Stimulated activated CD8-positive, alpha-beta memory T cell treated with anti-CD3 and anti-CD28 coated beads, Interleukin-15, amount 100 ng/mL, for 1 hour (primary cell): Measurements from ENCODE around the gene BCL2.
"Not testable (repeated sequence)": the region's sequence is repeated elsewhere in the genome, so short reads cannot be mapped to it uniquely, and the experiment has no call there.

Experiments
- DNase-seq: peaks from one replicate; pipeline ENCODE4 v3.0.0-alpha.2; 2020; ENCODE audit warnings: low read depth

Gene BCL2

DNA sequence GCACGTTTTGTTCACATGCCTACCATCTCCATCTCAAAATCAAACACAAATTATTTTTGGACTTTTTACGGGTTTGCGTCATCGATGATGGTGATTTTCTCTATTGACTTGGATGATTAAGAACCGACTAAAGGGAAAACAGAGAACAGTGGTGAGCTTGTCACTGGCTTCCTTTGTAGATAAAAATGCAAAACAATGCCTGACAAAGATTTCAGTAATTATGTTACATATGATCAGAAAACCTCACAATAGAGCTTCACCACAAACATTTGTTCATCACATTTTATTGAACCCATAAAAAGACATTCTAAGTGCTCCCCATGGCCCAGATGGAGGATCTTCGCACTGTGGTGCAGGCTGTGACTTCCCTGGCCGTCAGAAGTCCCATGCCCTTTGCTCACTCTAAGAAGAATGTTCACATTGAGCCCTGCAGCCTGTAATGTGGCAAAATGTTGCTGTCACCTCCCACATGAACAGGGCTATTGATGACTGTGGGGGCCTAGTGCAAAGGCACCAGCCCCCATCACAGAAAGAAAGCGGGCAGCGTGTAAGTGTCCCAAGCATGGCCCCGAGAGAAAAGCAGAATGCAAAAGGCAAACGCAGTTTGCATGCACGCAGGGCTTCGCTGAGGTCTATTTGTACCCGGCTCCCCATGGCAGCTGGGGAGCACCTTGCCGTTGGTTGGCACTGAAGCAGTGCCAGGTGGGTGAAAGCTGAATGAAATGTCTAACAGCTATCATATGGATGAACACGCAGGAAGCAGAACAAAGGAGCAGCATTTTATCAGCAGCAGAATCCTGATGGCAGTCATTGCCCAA is 60.6 kb downstream of the BCL2 start:
- DNase-seq = no peak

DNA sequence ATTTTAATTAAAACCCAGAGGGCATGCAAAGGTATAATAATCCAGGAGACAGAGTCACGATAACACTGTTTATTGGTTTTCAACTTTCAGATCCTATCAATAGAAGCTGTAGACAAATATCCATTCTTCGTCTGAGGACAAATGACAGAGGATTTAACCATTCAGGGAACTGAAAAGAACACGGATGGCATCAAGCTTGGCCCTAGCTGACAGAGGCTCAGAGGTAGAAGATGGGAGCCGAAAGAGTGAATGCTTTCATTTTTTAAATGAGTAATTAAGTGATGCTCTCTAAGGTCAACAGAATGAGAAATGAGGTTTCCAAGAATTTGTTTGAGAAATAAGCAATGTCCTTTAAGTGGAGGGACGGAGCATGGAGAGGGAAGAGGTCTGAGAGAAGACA is 62.1 kb downstream of the BCL2 start:
- DNase-seq = no peak

DNA sequence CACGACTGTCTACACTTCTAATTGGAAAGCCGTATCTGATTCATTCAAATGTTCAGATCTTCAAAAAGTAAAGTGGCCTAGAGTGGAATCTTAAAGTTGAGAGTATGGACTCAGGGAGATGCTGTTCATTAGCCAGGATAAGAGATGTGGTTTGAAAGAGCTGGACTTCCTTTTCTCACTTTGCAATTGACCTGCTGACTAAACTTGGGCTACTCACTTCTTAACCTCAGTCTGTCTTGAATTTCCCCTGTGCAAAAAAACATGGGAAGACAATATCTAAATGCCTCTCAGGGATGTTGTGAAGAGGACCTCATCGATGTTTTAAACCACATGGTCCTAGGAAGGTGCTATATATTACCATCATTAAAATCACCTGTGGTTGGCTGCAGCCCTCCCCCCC is 64.1 kb downstream of the BCL2 start:
- DNase-seq = no peak

DNA sequence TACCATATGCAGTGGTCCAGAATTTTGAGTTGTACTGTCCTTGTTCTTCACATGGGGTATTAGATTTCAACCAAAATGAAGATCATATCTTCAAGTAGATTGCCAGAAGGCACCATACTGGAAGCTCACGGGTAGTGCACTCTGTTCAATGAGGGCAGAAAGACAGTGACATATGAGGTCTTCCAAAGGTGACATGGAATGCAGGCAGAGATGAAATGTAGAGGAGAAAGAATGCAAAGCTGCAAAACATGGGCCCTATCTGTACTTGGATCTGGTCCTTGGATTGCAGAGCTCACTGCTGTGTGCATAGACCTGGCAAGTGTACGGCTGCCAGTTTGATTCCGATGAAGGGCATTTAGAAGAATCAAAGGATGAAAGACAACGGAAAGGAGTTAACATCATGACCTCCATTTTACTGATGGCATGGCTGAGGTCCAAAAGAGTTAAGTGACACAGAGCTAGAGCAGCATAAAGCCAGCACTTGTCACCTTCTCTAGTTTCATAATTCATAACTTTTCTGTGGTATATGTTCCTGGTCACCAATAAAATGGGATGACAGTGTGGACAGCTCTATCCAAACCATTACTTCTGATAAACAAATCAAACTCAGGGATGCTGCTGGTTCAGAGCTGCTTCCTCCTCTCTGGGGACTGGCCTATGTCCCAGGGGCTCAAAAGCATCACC is 64.7 kb downstream of the BCL2 start:
- no peak for DNase-seq

DNA sequence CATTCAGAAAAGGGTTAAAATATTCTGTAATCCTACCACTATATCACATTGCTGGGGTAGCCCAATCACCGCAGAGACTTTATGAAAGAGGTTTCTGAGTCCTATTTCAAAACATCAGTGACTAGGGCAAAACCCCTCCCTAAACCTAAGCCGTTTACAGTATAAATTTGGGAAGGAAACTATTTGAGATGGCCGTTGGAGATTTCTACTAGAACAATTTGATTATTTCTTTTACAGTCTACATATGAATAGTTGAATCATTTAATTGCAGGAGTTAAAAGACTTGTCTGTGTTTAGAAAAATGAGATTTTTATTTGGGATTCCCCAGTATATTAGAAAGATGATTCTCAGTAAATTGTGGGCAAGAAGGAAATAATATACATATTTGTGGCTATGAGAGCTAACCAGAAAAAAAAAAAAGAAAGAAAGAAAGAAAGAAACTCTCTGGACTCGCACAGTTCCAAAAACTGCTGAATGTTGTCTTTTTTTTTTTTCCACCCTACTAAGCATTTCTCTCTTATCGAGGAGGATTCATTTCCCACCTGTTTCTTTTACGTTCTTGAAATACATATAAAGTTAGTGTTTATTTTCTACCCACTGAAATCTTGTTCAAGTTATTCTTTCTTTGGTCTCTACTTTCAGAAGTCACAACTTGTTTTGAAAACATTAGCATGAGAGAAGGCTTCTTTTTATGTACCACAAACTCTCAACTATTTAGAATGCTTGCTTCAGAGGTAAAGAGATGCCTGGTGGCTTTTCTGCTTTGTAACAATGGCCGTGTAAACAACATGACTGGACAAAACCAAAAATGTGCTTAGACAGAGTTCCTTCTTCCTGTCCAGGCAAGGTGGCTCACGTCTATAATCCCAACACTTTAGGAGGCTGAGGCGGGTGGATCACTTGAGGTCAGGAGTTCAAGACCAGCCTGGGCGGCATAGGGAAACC is 65.9 kb downstream of the BCL2 start:
- no peak for DNase-seq

DNA sequence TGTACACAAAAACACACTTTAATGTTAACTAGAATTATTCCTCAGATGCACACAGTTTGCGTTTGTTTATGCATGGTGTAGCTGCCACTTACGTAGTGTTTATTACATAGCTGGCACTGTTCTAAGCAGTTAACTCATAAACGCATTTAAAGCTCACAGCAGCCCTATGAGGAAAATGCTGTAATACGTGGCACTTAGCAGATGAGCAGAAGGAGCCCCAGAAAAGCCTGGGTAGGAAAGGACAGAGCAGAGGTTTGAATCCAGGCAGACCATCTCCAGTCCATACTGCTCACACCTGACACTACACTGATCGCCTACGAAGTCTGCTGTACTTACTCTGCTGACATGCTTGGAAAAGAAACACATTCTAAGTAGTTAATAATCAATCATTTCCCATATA is 66.6 kb downstream of the BCL2 start:
- no peak for DNase-seq

DNA sequence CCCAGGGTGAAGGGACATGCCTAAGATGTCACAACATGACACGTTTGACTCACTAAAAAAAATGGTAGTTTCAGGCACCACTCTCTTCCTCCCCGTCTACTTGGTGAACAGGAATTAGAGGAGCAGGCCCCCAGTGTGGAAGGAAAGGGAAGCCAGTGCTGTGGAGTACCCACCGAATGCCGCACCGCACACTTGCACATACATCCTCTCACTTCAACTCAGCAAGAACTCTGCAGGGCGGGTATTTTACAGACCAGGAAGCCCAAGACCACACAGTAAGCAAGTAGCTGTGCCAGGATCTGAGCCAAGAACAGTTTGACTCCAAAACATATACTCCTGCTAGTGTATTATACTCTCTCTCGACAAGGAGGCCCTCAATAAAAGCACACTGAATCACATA is 69.8 kb downstream of the BCL2 start:
- DNase-seq = no peak

DNA sequence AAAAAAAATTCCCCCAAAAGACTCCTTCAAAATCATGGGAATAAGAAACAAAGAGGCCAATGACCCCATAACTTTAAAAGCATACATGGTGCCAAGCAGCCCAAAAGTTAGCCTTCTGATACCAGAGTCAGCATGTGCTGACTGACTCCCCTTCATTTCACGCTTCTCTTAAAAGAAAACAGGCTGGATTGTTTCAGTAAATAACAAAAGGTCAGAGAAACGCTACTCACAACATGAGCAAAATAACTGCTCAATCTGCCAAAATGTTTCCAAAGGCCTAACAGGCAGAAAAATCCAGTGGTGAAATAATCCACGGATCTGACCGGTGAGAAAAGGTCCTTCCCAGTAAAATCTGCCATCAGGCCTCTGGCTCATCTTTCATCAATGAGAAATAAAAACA is 71.6 kb downstream of the BCL2 start:
- DNase-seq = no peak

DNA sequence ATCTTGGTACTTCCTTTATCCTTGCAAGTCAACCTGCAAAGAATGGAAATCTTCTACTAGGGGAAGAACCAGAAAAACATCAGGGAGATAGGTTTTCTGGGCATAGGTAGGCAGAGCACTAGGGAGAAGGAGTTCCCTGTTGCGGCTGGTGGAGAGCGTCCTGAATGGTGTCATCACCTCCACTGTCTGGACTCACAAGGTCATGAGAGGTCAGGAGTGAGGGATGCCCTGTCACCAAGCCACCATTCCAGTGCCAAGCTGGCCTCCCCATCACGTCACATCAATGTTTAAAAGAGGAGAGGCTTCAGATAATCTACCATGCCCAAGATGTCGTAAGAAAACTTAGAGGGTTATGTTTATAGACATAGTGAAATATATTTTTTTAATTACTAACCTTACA is 72.1 kb downstream of the BCL2 start:
- no peak for DNase-seq

DNA sequence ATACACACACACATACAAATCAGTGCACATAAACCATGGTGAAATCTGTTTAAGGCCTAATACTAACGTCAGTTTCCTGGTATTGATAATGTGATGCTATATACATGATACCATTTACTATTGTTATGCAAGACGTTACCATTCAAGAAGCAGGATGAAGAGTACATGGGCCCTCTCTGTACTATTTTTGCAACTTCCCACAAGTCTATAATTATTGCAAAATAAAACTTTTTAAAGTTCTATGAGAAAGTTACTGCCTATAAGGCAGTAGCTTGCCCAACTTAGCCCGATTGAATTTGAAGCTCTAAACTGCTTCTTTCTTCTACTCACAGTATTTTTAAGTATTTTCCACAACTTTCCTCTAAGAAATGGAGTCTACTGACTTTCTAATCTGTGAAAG is 74.0 kb downstream of the BCL2 start:
- no peak for DNase-seq

DNA sequence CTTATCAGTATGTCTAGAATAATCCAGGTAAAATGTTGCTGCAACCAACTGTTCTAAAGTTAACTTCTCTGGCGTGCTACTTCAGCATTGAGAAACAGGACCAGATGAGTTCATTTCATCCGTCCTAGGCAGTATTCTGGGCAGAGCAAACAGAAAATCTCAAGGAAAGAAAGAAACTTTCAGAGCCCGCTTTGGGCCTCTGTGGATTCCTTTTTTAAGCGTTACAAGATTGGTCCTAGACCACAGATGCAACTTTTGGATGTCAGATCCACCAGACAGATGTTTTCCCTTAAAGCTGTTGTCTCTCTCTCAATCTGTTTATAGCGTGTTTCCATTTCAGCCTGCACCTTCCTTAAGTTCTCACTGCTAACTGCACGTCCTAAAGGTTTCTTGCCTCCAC is 75.0 kb downstream of the BCL2 start:
- no peak for DNase-seq

DNA sequence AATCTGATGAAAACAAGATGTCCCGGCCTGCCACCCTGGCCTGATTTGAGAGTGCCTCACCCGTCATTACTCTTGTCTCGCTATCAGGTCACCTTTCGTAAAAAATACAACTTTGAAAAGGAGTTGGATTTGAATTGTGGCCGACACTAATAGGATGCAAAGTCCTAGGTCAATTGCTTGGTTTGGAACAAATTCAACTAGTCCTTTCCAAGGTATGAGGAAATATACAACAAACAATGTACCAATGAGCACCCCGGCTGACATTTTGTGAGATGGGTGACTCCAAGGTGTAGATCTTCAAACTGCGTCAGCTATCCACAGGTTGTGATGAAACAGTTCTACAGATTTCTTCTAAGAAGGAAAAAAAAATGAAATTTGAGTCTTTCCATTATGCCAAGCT is 77.8 kb downstream of the BCL2 start:
- no peak for DNase-seq

DNA sequence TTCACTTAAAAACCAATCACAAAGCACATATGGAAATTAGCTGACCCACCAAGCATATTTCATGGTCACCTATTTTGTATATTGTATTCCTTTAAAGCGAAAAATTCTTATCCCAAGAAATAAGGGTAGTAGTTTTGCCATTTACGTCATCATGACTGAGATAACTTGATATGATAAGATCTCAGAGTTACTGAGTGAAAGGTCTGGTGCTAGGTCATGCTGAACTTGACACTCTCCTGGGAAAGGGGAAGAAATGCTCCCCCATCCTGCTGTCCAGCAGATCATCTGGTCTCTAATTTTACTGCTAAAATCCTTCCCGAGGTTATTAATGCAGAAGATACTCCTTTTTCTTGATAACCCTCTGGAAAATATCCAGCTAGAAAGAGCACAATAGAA is 78.3 kb downstream of the BCL2 start:
- no peak for DNase-seq

DNA sequence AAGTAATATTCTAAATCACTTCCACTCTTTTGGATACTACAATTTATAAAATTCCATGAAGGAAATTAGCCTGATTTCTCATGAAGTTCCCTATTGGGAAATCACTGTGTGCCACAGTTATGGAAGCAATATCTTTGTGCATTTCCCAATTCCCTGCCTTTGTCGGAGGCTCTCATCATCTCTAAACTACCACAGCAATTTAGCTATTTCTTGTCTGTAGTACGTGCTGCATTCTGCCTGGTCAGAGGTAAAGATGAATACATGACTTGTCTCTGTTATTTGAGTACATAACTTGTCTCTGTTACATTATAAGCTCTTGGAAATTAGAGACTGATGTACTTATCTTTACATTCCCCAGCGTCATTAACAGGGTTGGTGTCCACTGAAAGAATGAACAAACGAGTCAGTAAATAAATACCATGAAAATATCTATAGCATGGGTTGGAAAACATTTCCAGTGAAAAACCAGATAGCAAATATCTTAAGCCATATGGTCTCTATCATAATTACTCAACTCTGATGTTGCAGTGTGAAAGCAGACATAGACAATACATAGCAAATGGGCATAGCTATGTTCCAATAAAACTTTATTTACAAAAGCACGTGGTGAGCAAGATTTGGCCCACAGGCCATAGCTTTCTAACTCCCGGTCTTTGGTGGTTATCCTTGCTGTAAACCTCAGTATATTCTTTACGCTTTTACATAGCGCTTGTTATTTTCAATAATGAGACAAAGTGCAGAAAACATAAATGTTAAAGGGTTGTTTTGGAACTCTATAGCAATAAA is 78.8 kb downstream of the BCL2 start:
- DNase-seq = no peak

DNA sequence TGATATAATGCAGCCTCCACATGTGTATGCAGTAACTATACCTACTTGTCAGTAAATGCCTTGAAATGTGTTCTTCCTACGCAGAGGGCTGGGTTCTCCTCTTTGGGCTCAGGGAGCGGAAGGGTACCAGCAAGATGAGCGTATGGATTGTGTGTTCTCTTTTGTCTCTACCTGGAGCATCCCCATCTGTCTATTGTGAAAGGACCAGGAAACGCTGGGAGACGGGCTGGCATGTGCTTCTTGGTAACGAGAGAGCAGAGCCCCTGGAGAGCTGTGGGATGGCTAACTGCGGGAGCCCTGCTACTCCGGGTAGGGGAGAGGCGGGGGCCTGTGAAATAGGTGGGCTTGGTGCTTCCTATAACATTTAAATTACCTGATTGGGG is 80.9 kb downstream of the BCL2 start:
- no peak for DNase-seq

DNA sequence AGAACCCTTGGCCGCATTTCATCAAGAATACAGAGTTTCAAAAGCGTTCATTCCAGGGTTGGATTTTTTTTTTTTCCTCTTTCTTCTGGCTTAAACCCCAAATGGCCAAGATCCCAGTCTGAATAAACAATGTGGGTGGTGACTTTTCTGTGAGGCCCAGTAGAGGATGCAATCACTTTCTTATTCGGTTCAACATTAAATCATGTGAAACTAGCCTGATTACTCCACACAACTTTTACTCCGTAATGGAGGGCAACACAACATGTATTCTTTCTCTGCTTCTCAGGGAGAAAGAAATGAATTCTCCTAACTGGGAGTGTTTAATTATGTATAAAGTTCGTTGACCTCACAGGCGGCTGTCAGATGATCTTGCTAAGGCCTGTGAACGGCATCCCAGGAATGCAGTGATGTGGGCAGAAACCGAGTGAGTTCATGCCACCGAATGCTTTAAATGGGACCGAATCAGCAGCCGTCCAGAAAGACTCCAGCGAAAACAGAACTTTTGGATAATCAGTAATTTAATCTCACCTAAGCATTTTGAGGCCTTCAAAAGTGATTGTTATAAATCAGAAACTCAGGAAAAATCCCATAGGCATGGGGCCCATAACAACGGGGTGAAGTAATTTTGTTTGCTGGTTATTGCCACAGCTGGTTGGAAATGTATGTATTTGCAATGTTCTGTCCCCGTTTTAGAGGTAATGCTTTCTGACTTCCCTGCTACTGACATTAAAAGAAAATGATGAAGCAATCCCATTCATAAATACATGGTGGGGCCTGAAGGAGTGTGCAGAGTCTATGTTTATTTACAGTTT is 81.5 kb downstream of the BCL2 start:
- DNase-seq = no peak

DNA sequence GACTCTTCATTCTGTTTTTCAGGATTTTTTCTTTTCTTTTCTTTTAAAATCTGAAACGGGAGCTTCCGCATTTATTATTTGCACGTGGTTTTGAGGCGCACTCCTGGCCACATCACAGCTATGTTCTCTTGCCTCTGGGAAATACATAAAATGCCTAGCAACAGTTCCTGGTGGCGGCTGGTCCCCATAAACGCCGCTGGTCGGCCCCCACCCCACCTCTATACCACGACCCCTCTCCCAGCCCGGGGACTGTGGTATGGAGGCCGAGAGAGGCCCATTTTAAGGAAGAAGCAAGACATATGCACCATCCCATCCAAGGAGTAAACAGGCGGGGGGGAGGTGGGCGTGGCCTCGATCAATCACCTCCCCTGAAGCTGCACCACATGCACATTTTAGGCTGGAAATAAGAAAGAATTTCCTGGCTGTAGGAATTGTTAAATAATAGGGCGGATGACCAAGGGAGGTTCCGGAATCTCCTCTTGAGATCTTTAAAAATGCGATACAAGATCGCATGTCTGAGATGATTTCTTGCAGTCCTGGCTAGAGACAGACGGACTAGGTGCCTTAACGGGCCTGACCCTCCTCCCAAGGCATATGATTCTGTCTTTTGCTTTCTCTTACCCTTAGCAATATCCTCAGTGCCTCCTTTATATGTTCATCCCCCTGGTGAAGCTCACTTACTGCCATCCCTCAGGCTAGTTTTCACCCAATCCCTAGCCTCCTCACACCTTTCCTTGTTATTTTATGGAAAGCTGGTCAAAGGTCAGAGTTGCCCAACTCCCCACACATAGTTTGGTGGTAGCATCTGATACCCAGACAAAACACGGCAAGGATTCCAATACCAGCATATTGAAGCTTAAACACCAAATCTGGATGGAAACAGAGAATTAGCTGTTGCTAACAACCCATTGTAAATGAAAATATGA is 82.4 kb downstream of the BCL2 start:
- DNase-seq = no peak

DNA sequence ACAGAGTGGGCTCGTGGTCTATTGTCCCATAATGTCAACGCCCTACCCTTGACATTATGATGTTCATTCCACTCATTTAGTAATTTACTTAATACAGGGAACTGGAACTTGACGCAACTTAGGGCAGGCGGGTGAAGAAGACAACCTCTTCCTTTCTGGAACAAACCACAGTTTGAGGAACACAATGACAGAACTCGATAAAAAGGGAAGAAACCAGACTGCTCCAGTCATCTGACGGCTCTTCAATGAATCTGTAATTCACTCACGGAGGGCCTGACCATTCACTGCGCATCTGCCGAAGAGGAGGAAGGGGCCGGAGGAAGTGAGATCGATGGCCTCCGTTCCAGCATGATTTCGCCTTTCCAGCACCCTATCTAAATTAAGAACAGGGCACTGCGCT is 83.2 kb downstream of the BCL2 start:
- DNase-seq = no peak

DNA sequence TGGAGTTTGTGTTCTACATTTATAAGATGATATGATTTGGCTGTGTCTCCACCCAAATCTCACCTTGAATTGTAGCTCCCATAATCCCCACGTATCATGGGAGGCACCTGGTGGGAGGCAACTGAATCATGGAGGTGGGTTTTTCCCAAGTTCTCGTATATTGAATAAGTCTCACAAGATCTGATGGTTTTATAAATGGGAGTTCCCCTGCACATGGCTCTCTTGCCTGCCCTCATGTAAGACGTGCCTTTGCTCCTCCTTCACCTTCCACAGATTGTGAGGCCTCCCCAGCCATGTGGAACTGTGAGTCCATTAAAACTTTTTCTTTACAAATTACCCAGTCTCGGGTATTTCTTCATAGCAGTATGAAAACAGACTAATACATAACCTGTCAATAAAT is 83.6 kb downstream of the BCL2 start:
- not testable (repeated sequence) for DNase-seq

DNA sequence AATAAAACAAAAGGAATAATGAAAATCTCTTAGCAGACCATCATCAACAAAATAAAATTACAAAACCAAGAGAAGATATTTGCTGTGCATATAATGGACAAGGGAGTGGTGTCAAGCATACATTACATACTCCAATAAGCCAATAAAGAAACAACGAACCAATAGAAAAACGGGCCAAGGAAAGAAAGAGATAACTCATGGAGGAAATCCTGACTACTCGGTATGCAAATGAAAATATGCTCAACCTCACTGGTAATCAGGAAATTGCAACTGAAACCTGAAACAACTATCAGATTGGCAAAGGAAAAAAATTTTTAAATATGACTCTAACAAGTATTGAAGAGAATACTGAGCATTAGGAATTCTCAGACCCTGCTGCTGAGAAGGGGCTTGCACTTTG is 84.7 kb downstream of the BCL2 start:
- no peak for DNase-seq
